Sigmoid colon (tissue), 7 donors: ENCODE results near the gene MPV17. TPM values are rescaled to one million over a fixed set of nuclear protein-coding genes. Genes with fewer than 3 reads are reported as not detected.

Experiments
- DNase-seq: peaks from one replicate; pipeline ENCODE4 v3.0.0-alpha.2; 2019
- H3K27ac ChIP-seq, 4 donors: fragments of 200-600 bp; sonication (generic); one replicate each; pipeline ENCODE4 v1.5.1; 2016 to 2019; ENCODE audit warnings: mild to moderate bottlenecking in 1 of 4
- H3K27me3 ChIP-seq, 3 donors: fragments of 200-600 bp; sonication (generic); one replicate each; pipeline ENCODE4 v1.5.1; 2019; ENCODE audit warnings: mild to moderate bottlenecking in 1 of 3
- H3K36me3 ChIP-seq, 4 donors: fragments of 200-600 bp; sonication (generic); one replicate each; pipeline ENCODE4 v1.5.1; 2016 to 2019
- H3K4me1 ChIP-seq, 4 donors: fragments of 200-600 bp; sonication (generic); one replicate each; pipeline ENCODE4 v1.5.1; 2017 to 2019
- H3K4me3 ChIP-seq, 4 donors: fragments of 200-600 bp; sonication (generic); one replicate each; pipeline ENCODE4 v1.5.1; 2017 to 2019; ENCODE audit warnings: mild to moderate bottlenecking in 2 of 4, moderate library complexity in 1 of 4
- H3K9me3 ChIP-seq, 4 donors: fragments of 200-600 bp in 3 of 4; sonication (generic) in 3 of 4; one replicate each; pipeline versions ENCODE4 v1.5.1 to v1.6.1; 2013 to 2019
- CTCF ChIP-seq, 4 experiments: fragments of 450-650 bp in 3 of 4; fragments of 200-600 bp in 1 of 4; IDR thresholded peaks; one replicate each; pipeline ENCODE4 v1.5.1; 2016 to 2019; ENCODE audit warnings: antibody characterized with exemption in 4 of 4, mild to moderate bottlenecking in 3 of 4, moderate library complexity in 2 of 4
- EP300 ChIP-seq, 4 donors: sonication (generic); formaldehyde crosslinking; IDR thresholded peaks; one replicate each; pipeline ENCODE4 v1.6.1; 2017; ENCODE audit warnings: antibody characterized with exemption in 4 of 4
- POLR2A ChIP-seq, 2 donors: fragments of 450-650 bp; IDR thresholded peaks; one replicate each; pipeline ENCODE4 v1.6.1; 2016; ENCODE audit warnings: antibody characterized with exemption in 2 of 2, mild to moderate bottlenecking in 2 of 2, moderate library complexity in 2 of 2
- POLR2AphosphoS5 ChIP-seq, 4 donors: sonication (generic); formaldehyde crosslinking; IDR thresholded peaks; one replicate each; pipeline ENCODE4 v1.6.1; 2017; ENCODE audit warnings: antibody characterized with exemption in 4 of 4
- WGBS, 2 donors: extraction: QIAGEN DNeasy Blood & Tissue Kit; methylation state at CpG; one replicate each; pipeline ENCODE4 v1.1.7; 2013; 5-methylcytosine and 5-hydroxymethylcytosine counted together
- intact Hi-C: fragments of 100-400 bp; cut with DNase I; formaldehyde crosslinking; loops from one replicate; pipeline ENCODE4 v1.15.1; 2023
- polyA plus RNA-seq, 3 donors: library from polyadenylated mRNA; stranded (reverse); fragments of 200-250 nt; gene quantifications; one replicate each; pipeline ENCODE4 v1.2.3, GENCODE V29; 2013
- total RNA-seq, 4 donors: library from RNA; depleted of rRNA; stranded (reverse); fragments of >200 nt; gene quantifications; one replicate each; pipeline ENCODE4 v1.1.0, GENCODE V29; 2016
- donor health status: healthy with polysubstance abuse.
- donor health status: Bipolar disorder and iron deficiency.
- donor health status: healthy.

The MPV17 gene
- total and polyA plus RNA-seq, 7 donors = 22.2 to 68.6 (median 59.9) TPM

- H3K36me3 ChIP-seq = peaks cover 4 to 17% (median 12%) of the 10 kb centered on the region in 4 donors
- 11 to 14% methylated on average over 14 of the region's 14 CpGs for WGBS, 2 donors
- H3K27me3 ChIP-seq = peaks cover 28 to 55% (median 46%) of the 10 kb centered on the region in 3 donors
- no peak overlapping the region for H3K27ac ChIP-seq
- no peak overlapping the region for H3K4me3 ChIP-seq
- no peak for TF ChIP-seq CTCF (IDR thresholded peaks at IDR 0.05)
- no peaks in the 10 kb centered on the region for H3K9me3 ChIP-seq
- intact Hi-C loops = no loop called here
- peaks cover 0 to 28% (median 23%) of the 10 kb centered on the region in 4 donors for H3K4me1 ChIP-seq
- DNase-seq = no peak
These were observed 15.7 kb downstream of the MPV17 start for GRCh38 chr2:27307287-27307544.

- Histone ChIP-seq H3K27ac (no peak overlapping the region), H3K9me3 (no peaks in the 10 kb centered on the region), H3K4me1 (peaks cover 0 to 28% (median 23%) of the 10 kb centered on the region in 4 donors), H3K4me3 (no peak overlapping the region), H3K36me3 (peaks cover 2 to 13% (median 7%) of the 10 kb centered on the region in 4 donors), H3K27me3 (peaks cover 28 to 55% (median 46%) of the 10 kb centered on the region in 3 donors)
- WGBS, 2 donors = 4% methylated on average over 51 of the region's 51 CpGs
- no peak for DNase-seq
- intact Hi-C loops = no loop called here
- TF ChIP-seq POLR2A (IDR thresholded peaks at IDR 0.05) (no peak), EP300 (IDR thresholded peaks at IDR 0.05) (no peak), POLR2AphosphoS5 (IDR thresholded peaks at IDR 0.05) (no peak), CTCF (IDR thresholded peaks at IDR 0.05) (no peak)
These were observed 16.2 kb downstream of the MPV17 start for GRCh38 chr2:27306573-27307286.

GRCh38 chr2:27306136-27306535 lies 16.8 kb downstream of the MPV17 start:
- no peak overlapping the region for H3K27ac ChIP-seq
- H3K9me3 ChIP-seq = no peaks in the 10 kb centered on the region
- peaks cover 0 to 9% (median 4%) of the 10 kb centered on the region in 4 donors for H3K36me3 ChIP-seq
- DNase-seq = no peak
- WGBS, 2 donors = 19 to 33% methylated on average over 26 of the region's 26 CpGs
- intact Hi-C loops = no loop called here
- no peak for TF ChIP-seq POLR2AphosphoS5 (IDR thresholded peaks at IDR 0.05)
- no peak for TF ChIP-seq CTCF (IDR thresholded peaks at IDR 0.05)
- TF ChIP-seq POLR2A (IDR thresholded peaks at IDR 0.05) = no peak
- TF ChIP-seq EP300 (IDR thresholded peaks at IDR 0.05) = no peak
- H3K4me1 ChIP-seq = peaks cover 0 to 28% (median 23%) of the 10 kb centered on the region in 4 donors
- no peak overlapping the region for H3K4me3 ChIP-seq
- H3K27me3 ChIP-seq = peaks cover 28 to 55% (median 46%) of the 10 kb centered on the region in 3 donors

GRCh38 chr2:27305516-27305915 lies 17.4 kb downstream of the MPV17 start:
- DNase-seq = no peak
- H3K27me3 ChIP-seq = peaks cover 28 to 55% (median 46%) of the 10 kb centered on the region in 3 donors

More at GRCh38 chr2:27305516-27305915, 17.4 kb downstream of the MPV17 start:
- TF ChIP-seq POLR2A (IDR thresholded peaks at IDR 0.05) = no peak
- TF ChIP-seq EP300 (IDR thresholded peaks at IDR 0.05) = no peak
- TF ChIP-seq CTCF (IDR thresholded peaks at IDR 0.05) = no peak
- no peak for TF ChIP-seq POLR2AphosphoS5 (IDR thresholded peaks at IDR 0.05)
- H3K27ac ChIP-seq = no peak overlapping the region
- no peaks in the 10 kb centered on the region for H3K9me3 ChIP-seq
- 91 to 93% methylated on average over 16 of the region's 16 CpGs for WGBS, 2 donors
- intact Hi-C loops = no loop called here
- peaks cover 0 to 9% (median 4%) of the 10 kb centered on the region in 4 donors for H3K36me3 ChIP-seq
- H3K4me3 ChIP-seq = no peak overlapping the region
- peaks cover 0 to 28% (median 23%) of the 10 kb centered on the region in 4 donors for H3K4me1 ChIP-seq
